Mucosa of gallbladder (tissue), 1 donor: ENCODE measurements around the gene ACD. TPM values are rescaled to one million over a fixed set of nuclear protein-coding genes. Genes with fewer than 3 reads are reported as not detected.

Source experiments
- DNase-seq: peaks from one replicate; pipeline ENCODE4 v3.0.0-alpha.2; 2020; ENCODE audit warnings: low spot score
- total RNA-seq: library from RNA; stranded (reverse); gene quantifications from one replicate; pipeline ENCODE4 v1.2.1, GENCODE V29; 2021
- donor health status: DM: no; HTN: no; CAD: no.

The ACD gene
- total RNA-seq, 1 donor from 2014 or later: 25.4 TPM

DNA sequence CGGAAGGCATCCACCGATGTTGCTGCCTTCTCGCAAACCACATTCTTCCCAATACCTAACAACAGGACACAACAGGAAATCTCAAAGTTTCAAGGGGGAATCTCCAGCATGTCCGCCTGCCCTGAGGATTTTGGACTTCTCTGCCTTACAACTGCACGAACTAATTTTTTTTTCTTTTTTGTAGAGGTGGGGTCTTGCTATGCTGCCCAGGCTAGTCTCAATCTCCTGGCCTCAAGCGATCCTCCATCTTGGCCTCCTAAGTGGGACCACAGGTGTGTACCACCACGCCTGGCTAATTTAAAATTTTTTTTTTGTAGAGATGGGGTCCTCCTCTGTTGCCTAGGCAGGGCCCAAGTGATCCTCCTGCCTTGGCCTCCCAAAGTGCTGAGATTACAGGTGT is 15.9 kb upstream of the ACD start:
- no peak for DNase-seq

GRCh38 chr16:67675579-67675935 is 15.5 kb upstream of the ACD start:
- no peak for DNase-seq

- no peak for DNase-seq
Measured at GRCh38 chr16:67674851-67675578, 15.0 kb upstream of the ACD start.

GRCh38 chr16:67673712-67674580 is 13.9 kb upstream of the ACD start:
- peak; percentile 71 for DNase-seq

- DNase-seq: peak; percentile 59
Measured at GRCh38 chr16:67672739-67673662, 12.9 kb upstream of the ACD start.

- DNase-seq: no peak
Measured at GRCh38 chr16:67672306-67672705, 12.2 kb upstream of the ACD start.

GRCh38 chr16:67669499-67670101 is 9.5 kb upstream of the ACD start:
- DNase-seq: no peak

GRCh38 chr16:67668495-67669157 is 8.6 kb upstream of the ACD start:
- no peak for DNase-seq

- DNase-seq: peak; percentile 86
Measured at GRCh38 chr16:67667817-67668494, 7.9 kb upstream of the ACD start.

DNA sequence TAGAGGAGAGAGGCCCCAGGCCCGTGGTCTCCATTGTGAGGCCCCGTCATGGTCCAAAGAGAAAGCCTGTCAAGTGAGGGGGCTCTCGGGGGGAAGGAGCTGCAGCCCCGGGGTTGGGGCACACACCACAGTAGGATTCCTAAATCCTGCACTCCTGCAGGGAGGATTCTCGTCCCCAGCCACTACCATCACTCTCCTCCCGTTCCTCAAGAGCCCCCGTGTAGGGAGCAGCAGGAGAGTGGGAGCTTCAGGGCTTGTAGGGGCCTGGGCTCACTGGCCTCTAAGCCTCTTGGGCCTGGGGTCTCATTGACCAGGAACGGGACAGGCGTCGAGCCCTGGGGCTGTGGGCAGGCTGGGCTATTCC is 7.4 kb upstream of the ACD start:
- DNase-seq: no peak

GRCh38 chr16:67666559-67667452 is 6.7 kb upstream of the ACD start, which contains the start of the genes C16orf86 and ENKD1:
Gene C16orf86 (plus strand): TSS chr16:67666814. CDS start chr16:67666971, 157 bp downstream.
Gene ENKD1 (minus strand): TSS chr16:67666750. CDS start chr16:67666442, 308 bp downstream.
- DNase-seq: peak; percentile 86

DNA sequence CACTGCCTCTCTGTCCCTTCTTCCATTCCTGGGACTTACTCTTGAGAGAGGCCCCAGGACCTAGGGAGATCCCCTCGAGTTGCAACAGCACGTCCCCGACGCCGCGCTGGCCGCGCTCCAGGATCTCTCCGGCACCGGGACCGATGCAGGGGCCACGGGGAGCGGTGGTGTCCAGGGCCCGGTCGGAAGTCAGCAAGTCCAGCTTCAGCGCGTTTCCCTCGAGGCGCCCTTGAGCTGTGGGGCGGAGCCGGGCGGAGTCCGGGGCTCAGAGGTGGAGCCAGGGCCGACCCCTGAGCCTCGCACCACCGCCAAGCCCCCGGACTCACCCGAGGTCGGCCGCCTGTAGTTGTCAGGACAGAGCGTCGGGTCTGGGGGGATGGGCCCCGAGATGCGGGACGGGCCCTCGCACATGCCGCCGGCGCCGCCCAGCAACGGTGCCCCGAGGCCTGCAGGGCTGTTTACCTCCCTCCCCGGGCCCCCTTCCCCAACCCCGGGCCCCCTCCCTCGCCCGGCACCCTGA is 6.0 kb upstream of the ACD start:
- DNase-seq: no peak

DNA sequence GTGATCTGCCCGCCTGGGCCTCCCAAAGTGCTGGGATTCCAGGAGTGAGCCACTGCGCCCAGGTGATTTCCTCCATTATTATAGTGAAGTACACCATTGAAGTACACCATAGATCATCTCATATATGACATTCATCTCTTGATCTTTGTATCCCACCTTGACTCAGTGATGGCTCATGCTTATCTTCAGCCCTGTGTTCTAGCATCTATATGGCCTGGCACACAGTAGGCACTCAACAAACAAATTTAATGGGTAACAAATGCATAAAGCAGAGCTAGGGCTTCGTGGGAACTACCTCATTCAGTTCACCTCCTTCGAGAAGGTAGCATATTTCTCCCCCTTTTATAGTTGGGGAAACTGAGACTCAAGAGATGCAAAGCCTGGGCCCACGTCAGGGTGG is 5.5 kb upstream of the ACD start:
- DNase-seq: no peak

DNA sequence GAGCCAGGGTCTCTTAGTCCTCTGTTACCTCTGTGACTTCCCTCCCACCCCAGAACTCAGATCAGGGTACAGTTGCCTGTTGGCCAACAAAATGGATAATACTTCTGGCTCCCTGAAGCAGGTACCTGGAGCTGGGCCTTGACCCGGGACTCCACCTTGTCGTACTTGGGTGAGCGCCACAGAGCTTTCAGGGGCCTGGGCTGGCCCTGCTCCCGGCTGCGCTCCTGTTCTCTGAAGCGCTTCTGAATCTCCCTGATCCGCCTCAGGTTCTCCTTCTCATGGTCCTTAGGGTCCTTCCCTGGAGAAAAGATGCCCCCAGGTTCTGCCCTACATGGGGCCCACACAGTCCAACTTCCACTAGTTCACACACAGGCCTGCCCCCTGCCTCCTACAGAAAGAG is 4.8 kb upstream of the ACD start:
- no peak for DNase-seq

DNA sequence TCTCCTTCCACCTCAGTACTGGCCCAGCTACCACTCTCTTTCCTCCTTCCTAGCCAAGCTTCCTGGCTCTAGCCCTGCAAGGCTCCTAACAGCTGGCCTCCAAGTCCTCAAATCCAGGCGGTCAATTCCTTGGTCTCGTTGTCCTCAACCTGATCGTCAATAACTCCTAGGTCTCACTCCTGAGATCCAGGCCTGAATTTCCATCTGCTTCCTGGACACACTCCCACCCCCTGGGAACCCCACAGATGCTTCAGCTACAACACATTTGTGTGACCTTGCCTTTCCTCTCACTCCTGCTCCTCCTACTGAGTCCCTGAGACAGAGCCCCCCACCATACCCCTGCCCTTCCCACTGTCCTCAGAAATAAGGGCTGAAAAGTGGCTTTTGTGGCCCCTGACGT is 4.2 kb upstream of the ACD start:
- no peak for DNase-seq

GRCh38 chr16:67663877-67664222 is 3.8 kb upstream of the ACD start:
- DNase-seq: no peak

- no peak for DNase-seq
Measured at GRCh38 chr16:67663151-67663876, 3.3 kb upstream of the ACD start.

DNA sequence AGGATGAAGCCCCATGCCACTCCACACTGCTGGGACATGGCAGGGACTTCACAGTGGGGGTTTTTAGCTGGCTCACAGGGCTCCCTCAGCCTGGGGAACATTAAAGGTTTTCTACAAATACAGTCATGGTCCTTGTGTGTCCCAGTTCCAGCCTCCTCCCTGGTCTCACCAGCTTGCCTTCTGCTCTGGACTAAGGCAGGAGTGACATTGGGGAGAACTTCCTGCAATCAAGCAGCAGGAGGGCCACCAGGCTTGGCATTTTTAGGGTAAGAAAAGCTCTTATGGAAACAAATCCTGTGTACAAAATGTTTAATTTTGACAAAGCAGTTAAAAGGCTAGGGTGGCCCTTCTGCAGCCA is 2.6 kb upstream of the ACD start:
- DNase-seq: no peak
